NB4 (cell line): ENCODE measurements around the gene PAFAH1B1.
"Not testable (repeated sequence)": the region's sequence is repeated elsewhere in the genome, so short reads cannot be mapped to it uniquely, and the experiment has no call there.

Source experiments
- CTCF ChIP-seq: IDR thresholded peaks from one replicate; pipeline ENCODE4 v1.5.1; 2012; ENCODE audit warnings: low read depth, low read length
- POLR2A ChIP-seq: IDR thresholded peaks from 2 replicates; pipeline ENCODE4 v1.6.1; 2011; ENCODE audit warnings: mild to moderate bottlenecking; ENCODE audit not compliant: insufficient read length; ENCODE audit errors: extremely low read depth

GRCh38 chr17:2548026-2548425 lies 45.4 kb upstream of the PAFAH1B1 start:
- not testable (repeated sequence) for TF ChIP-seq CTCF, POLR2A
